Measurements from ENCODE around the gene HLA-DQA1.
"Not testable (repeated sequence)": the region's sequence is repeated elsewhere in the genome, so short reads cannot be mapped to it uniquely, and the experiment has no call there.

- TF ChIP-seq CTCF (conservative IDR thresholded peaks at IDR 0.05; ENCODE audit: low read length); EZH2phosphoT487 (IDR thresholded peaks at IDR 0.05; ENCODE audit: borderline replicate concordance): not testable (repeated sequence)
Observed at GRCh38 chr6:32671908-32672307, 34.7 kb downstream of the HLA-DQA1 start.
